Activated T-cell treated with anti-CD3 and anti-CD28 coated beads for 1 hour (primary cell): ENCODE data around the gene KRTAP5-7.
"Not testable (repeated sequence)": the region's sequence is repeated elsewhere in the genome, so short reads cannot be mapped to it uniquely, and the experiment has no call there.

Experiments used
- DNase-seq: peaks from one replicate; pipeline ENCODE4 v3.0.0-alpha.2; 2020; ENCODE audit warnings: low read depth

Gene KRTAP5-7

GRCh38 chr11:71535825-71536224 is 8.8 kb downstream of the KRTAP5-7 start:
- no peak for DNase-seq

- DNase-seq = no peak
These were observed 10.5 kb downstream of the KRTAP5-7 start for GRCh38 chr11:71537537-71537936.

GRCh38 chr11:71537977-71538665 is 11.1 kb downstream of the KRTAP5-7 start, which contains the start of gene KRTAP5-8:
Gene KRTAP5-8 (plus strand): TSS chr11:71538025. CDS start chr11:71538056, 31 bp downstream.
- DNase-seq = not testable (repeated sequence)

- DNase-seq = no peak
These were observed 11.6 kb downstream of the KRTAP5-7 start for GRCh38 chr11:71538666-71538990.

GRCh38 chr11:71539017-71539416 is 11.9 kb downstream of the KRTAP5-7 start:
- DNase-seq = no peak

GRCh38 chr11:71539971-71540370 is 12.9 kb downstream of the KRTAP5-7 start:
- not testable (repeated sequence) for DNase-seq

- DNase-seq = not testable (repeated sequence)
These were observed 13.6 kb downstream of the KRTAP5-7 start for GRCh38 chr11:71540521-71541304.

GRCh38 chr11:71542382-71542781 is 15.3 kb downstream of the KRTAP5-7 start:
- DNase-seq = no peak

- DNase-seq = no peak
These were observed 16.1 kb downstream of the KRTAP5-7 start for GRCh38 chr11:71542879-71543777.

GRCh38 chr11:71543866-71544265 is 16.8 kb downstream of the KRTAP5-7 start:
- DNase-seq = no peak

GRCh38 chr11:71544525-71545214 is 17.6 kb downstream of the KRTAP5-7 start:
- DNase-seq = no peak

- no peak for DNase-seq
These were observed 18.4 kb downstream of the KRTAP5-7 start for GRCh38 chr11:71545405-71545966.

GRCh38 chr11:71548120-71548519 is 21.1 kb downstream of the KRTAP5-7 start, which contains the start of gene KRTAP5-9:
Gene KRTAP5-9 (plus strand): TSS chr11:71548420. CDS start chr11:71548658, 238 bp downstream.
- no peak for DNase-seq

- DNase-seq = no peak
These were observed 21.7 kb downstream of the KRTAP5-7 start for GRCh38 chr11:71548716-71549151.

GRCh38 chr11:71551711-71552110 is 24.6 kb downstream of the KRTAP5-7 start:
- DNase-seq = no peak

- no peak for DNase-seq
These were observed 27.9 kb downstream of the KRTAP5-7 start for GRCh38 chr11:71554996-71555395.

- DNase-seq = no peak
These were observed 28.4 kb downstream of the KRTAP5-7 start for GRCh38 chr11:71555508-71555907.

- no peak for DNase-seq
These were observed 29.0 kb downstream of the KRTAP5-7 start for GRCh38 chr11:71556018-71556417.

GRCh38 chr11:71557257-71557656 is 30.2 kb downstream of the KRTAP5-7 start:
- DNase-seq = no peak

- no peak for DNase-seq
These were observed 31.9 kb downstream of the KRTAP5-7 start for GRCh38 chr11:71558996-71559395.

GRCh38 chr11:71562120-71562519 is 35.1 kb downstream of the KRTAP5-7 start:
- no peak for DNase-seq
